GM12878 (cell line): ENCODE measurements around the gene UROD. TPM values are rescaled to one million over a fixed set of nuclear protein-coding genes. Genes with fewer than 3 reads are reported as not detected.

Source experiments
- ATAC-seq: fragments of 200-7000 bp; cut with Tn5 transposase; 3 replicates; pipeline ENCODE4 v1.9.1; 2020; ENCODE audit warnings: mild to moderate bottlenecking, moderate library complexity
- BruUV-seq: library from RNA; stranded (reverse); fragments of 400-500 nt; replicated peaks from 2 replicates; lab custom pipeline; 2021; lab: Mats Ljungman, UMichigan
- CTCF ChIA-PET: fragments of 300-600 bp; sonication (Branson Sonifier 250); formaldehyde crosslinking; extraction: SDS; loops from one replicate; lab custom pipeline; 2021; ENCODE audit warnings: inconsistent platforms; lab: Yijun Ruan, JAX
- POLR2A ChIA-PET: fragments of 350-600 bp; formaldehyde crosslinking; extraction: SDS; loops from one replicate; lab custom pipeline; 2021; ENCODE audit warnings: inconsistent platforms; lab: Charles Lee
- RAD21 ChIA-PET: fragments of 300-600 bp; sonication (Branson Sonifier 250); formaldehyde crosslinking; loops from one replicate; lab custom pipeline; 2023; ENCODE audit warnings: antibody characterized with exemption; ENCODE audit not compliant: unreplicated experiment; lab: Charles Lee
- SMC1A ChIA-PET: fragments of 300-600 bp; sonication (Branson Sonifier 250); formaldehyde crosslinking; loops from one replicate; lab custom pipeline; 2023; ENCODE audit not compliant: unreplicated experiment, uncharacterized antibody; lab: Charles Lee
- DNase-seq: peaks from one replicate; pipeline ENCODE4 v3.0.0-alpha.2; 2011; ENCODE audit warnings: low read depth, low spot score
- FAIRE-seq: peaks from 3 replicates; lab custom pipeline; 2011; peaks lifted over from hg19 to GRCh38; lab: Jason Lieb, UNC
- H2AFZ ChIP-seq: 2 replicates; pipeline ENCODE4 v1.6.0; 2011; ENCODE audit warnings: low read depth, low read length, control low read depth; ENCODE audit not compliant: control insufficient read depth
- H3K27ac ChIP-seq: 2 replicates; pipeline ENCODE4 v1.5.1; 2011; ENCODE audit warnings: control low read depth; ENCODE audit not compliant: control insufficient read depth, insufficient read depth
- H3K27me3 ChIP-seq, 2 experiments: replicated peaks in 1 of 2; 2 replicates each; pipeline versions ENCODE4 v1.6.0 to v1.6.1; 2011; ENCODE audit warnings: low read length in 1 of 2; ENCODE audit not compliant: control insufficient read depth in 2 of 2, insufficient read depth in 2 of 2
- H3K36me3 ChIP-seq, 2 experiments: 2 replicates each; pipeline ENCODE4 v1.5.1; 2011; ENCODE audit warnings: low read length in 1 of 2; ENCODE audit not compliant: control insufficient read depth in 2 of 2, insufficient read depth in 2 of 2
- H3K4me1 ChIP-seq: 2 replicates; pipeline ENCODE4 v1.6.1; 2011; ENCODE audit warnings: mild to moderate bottlenecking, low read length, moderate library complexity, mixed read lengths; ENCODE audit not compliant: control insufficient read depth, insufficient read depth
- H3K4me2 ChIP-seq: 2 replicates; pipeline ENCODE4 v1.6.0; 2011; ENCODE audit warnings: control low read depth; ENCODE audit not compliant: control insufficient read depth, insufficient read depth
- H3K4me3 ChIP-seq: fragments of 200-600 bp; sonication (generic); 2 replicates; pipeline ENCODE4 v1.5.1; 2016
- H3K79me2 ChIP-seq: 2 replicates; pipeline ENCODE4 v1.6.0; 2011; ENCODE audit warnings: low read length; ENCODE audit not compliant: control insufficient read depth, insufficient read depth
- H3K9ac ChIP-seq: 2 replicates; pipeline ENCODE4 v1.8.0; 2011; ENCODE audit warnings: low read length, control low read depth, mixed read lengths; ENCODE audit not compliant: control insufficient read depth, insufficient read depth
- H3K9me3 ChIP-seq: replicated peaks from 3 replicates; pipeline ENCODE4 v1.5.1; 2011; ENCODE audit warnings: mild to moderate bottlenecking, low read length; ENCODE audit not compliant: control insufficient read depth, insufficient read depth
- H4K20me1 ChIP-seq: 2 replicates; pipeline ENCODE4 v1.6.0; 2011; ENCODE audit not compliant: control insufficient read depth, insufficient read depth
- ATF2 ChIP-seq: IDR thresholded peaks from 2 replicates; pipeline ENCODE4 v1.6.1; 2012; ENCODE audit warnings: low read length, inconsistent platforms
- HDAC2 ChIP-seq: fragments of 200-600 bp; sonication (generic); IDR thresholded peaks from 2 replicates; pipeline ENCODE4 v1.6.1; 2017
- KDM1A ChIP-seq: fragments of 200-600 bp; sonication (generic); IDR thresholded peaks from 2 replicates; pipeline ENCODE4 v1.6.1; 2016; ENCODE audit warnings: borderline replicate concordance
- PML ChIP-seq: IDR thresholded peaks from 2 replicates; pipeline ENCODE4 v1.6.1; 2012; ENCODE audit warnings: low read length, inconsistent platforms
- RUNX3 ChIP-seq: IDR thresholded peaks from 2 replicates; pipeline ENCODE4 v1.6.1; 2012; ENCODE audit warnings: low read length, inconsistent platforms
- TBL1XR1 ChIP-seq: IDR thresholded peaks from 2 replicates; pipeline ENCODE4 v1.6.1; 2012; ENCODE audit warnings: low read depth, low read length, improper control_type of control experiment
- TCF3 ChIP-seq: IDR thresholded peaks from 2 replicates; pipeline ENCODE4 v1.6.1; 2012; ENCODE audit warnings: low read depth, mild to moderate bottlenecking, low read length, borderline replicate concordance; ENCODE audit not compliant: insufficient read depth
- WGBS: methylation state at CpG from one replicate; pipeline ENCODE4 v1.1.6; 2016; ENCODE audit warnings: low lambda C conversion rate; ENCODE audit not compliant: insufficient replicate concordance, insufficient coverage; ENCODE audit errors: missing lambda C conversion rate; 5-methylcytosine and 5-hydroxymethylcytosine counted together
- in situ Hi-C: fragments of 300-500 bp; cut with MboI; formaldehyde crosslinking; loops from 9 replicates; pipeline ENCODE4 v1.14.3; 2018; ENCODE audit warnings: mixed read lengths
- intact Hi-C: fragments of 100-400 bp; cut with micrococcal nuclease; formaldehyde crosslinking; loops from one replicate; pipeline ENCODE4 v1.14.2; 2022; ENCODE audit not compliant: unreplicated experiment
- polyA plus RNA-seq, 11 experiments: library from polyadenylated mRNA; depleted of rRNA in 4 of 11; unstranded in 6 of 11; stranded (reverse) in 5 of 11; fragments of >200 nt; fragmentation: Nextera tagmentation in 4 of 11; fragmentation: Illumina TruSeq in 1 of 11; extraction: Ambion mirVana in 4 of 11; extraction: Trizol in 1 of 11; gene quantifications; 1 replicate in 1 of 11; 2 replicates in 10 of 11; pipeline versions ENCODE4 v1.2.1 to v1.2.3, GENCODE V29; 2011 to 2016; ENCODE audit warnings: inconsistent platforms in 2 of 11, missing spikeins in 2 of 11, low read depth in 1 of 11
- total RNA-seq, 4 experiments: library from RNA; depleted of rRNA in 3 of 4; stranded (reverse); fragments of >200 nt in 3 of 4; fragmentation: Illumina TruSeq in 1 of 4; extraction: Trizol in 1 of 4; gene quantifications; 2 replicates each; pipeline versions ENCODE4 v1.2.1 to v1.2.3, GENCODE V29; 2013 to 2021
- TF ChIP-seq, protein P1 (sequence below): fragments of 450-650 bp; IDR thresholded peaks from 2 replicates; pipeline ENCODE4 v1.6.1; 2017; ENCODE audit warnings: mild to moderate bottlenecking, low read depth, inconsistent platforms; ENCODE audit not compliant: poor library complexity, severe bottlenecking
- TF ChIP-seq, protein P2 (sequence below): IDR thresholded peaks from 2 replicates; pipeline ENCODE4 v1.6.1; 2012; ENCODE audit warnings: low read depth, low read length, improper control_type of control experiment

The UROD gene
- total and polyA plus RNA-seq, 10 of the 15 experiments (the other 5 are each of a cell fraction or from before 2014, with no cell fraction given): 65.8 to 330 (median 102) TPM

GRCh38 chr1:45009296-45009865, 2.7 kb upstream of the UROD start (continued):
- TF ChIP-seq, protein P1, sequence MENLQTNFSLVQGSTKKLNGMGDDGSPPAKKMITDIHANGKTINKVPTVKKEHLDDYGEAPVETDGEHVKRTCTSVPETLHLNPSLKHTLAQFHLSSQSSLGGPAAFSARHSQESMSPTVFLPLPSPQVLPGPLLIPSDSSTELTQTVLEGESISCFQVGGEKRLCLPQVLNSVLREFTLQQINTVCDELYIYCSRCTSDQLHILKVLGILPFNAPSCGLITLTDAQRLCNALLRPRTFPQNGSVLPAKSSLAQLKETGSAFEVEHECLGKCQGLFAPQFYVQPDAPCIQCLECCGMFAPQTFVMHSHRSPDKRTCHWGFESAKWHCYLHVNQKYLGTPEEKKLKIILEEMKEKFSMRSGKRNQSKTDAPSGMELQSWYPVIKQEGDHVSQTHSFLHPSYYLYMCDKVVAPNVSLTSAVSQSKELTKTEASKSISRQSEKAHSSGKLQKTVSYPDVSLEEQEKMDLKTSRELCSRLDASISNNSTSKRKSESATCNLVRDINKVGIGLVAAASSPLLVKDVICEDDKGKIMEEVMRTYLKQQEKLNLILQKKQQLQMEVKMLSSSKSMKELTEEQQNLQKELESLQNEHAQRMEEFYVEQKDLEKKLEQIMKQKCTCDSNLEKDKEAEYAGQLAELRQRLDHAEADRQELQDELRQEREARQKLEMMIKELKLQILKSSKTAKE: no peak
- TF ChIP-seq ATF2 (no peak), HDAC2 (no peak)

DNA sequence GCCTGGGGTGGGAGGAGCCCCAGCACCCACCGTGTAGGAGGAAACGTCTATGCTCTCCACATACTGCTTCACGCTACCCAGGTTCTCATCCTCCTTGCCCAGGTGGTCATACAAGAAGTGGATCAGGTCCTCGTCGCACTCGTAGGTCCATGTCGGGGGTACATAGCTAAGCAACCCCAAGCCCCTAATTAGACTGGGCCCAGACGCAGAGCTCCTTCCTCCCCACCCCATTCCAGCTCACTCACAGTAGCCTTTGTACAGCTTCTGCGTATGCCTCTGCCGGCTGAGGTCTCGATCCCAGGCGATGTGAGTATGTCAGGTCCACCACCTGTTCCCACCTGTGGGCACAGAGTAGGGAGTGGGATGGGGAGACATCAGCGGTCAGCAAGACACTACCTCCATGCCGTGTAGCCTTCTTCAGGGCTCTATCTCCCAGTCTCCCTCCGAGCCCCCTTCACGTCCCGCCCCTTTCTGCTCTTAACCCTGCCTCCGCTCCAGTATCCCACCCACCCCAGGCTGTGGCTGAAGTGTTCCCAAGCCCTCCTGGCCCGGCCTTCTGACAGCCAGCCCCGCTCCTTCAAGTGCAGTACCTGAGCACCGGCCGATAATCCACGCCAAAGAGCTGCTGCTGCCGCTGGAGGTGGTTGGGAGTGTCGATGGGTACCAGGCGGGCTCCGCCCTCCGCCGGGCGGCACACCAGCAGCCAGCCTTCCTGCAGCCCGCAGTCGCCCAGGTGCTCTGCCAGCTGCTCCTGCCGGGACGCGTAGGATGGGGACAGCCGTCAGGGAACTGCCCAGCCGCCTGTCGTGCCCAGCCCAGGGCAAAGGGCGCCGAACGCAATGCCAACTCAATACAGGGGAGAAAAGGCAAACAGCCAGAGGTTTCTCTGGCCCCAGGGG, 1.8 kb upstream of the UROD start:
- in situ Hi-C loops: loop anchor here (5.0 kb wide), 3 partner anchors 292 to 572 kb away; partner anchors contain the start of genes NASP and TESK2
- BruUV-seq: TSS peak; percentile 52
- SMC1A ChIA-PET: interaction anchor here (0.6 to 12.5 kb wide), 21 partner anchors 10 to 490 kb away, joined by 3 to 284 read pairs (median 6); partner anchors contain the start of genes BEST4, CCDC163, EIF2B3 and MMACHC
- Histone ChIP-seq H2AFZ (peak overlapping the region; percentile 100), H3K4me2 (peak overlapping the region; percentile 93), H4K20me1 (no peaks in the 10 kb centered on the region), H3K36me3 (peaks cover 3 to 19% of the 10 kb centered on the region in 2 experiments), H3K27ac (peak overlapping the region; percentile 79; the same call in 1 of the 2 replicates), H3K79me2 (peaks cover 16% of the 10 kb centered on the region), H3K4me1 (peaks cover 17% of the 10 kb centered on the region), H3K4me3 (peak overlapping the region; percentile 85), H3K27me3 (no peaks in the 10 kb centered on the region), H3K9ac (peak overlapping the region; percentile 60), H3K9me3 (no peaks in the 10 kb centered on the region)
- intact Hi-C loops: loop anchor here (5.0 to 10.0 kb wide), 4 partner anchors 225 to 575 kb away; partner anchors contain the start of genes MUTYH, NASP, RNU5D-1 and TOE1
- POLR2A ChIA-PET: interaction anchor here (0.6 to 3.2 kb wide), 14 partner anchors 20 to 853 kb away, joined by 3 to 26 read pairs (median 6); partner anchors contain the start of genes BEST4, BTBD19, EIF2B3 and MUTYH
- 28% methylated on average over 33 of the region's 41 CpGs for WGBS
- no peak for TF ChIP-seq KDM1A
- TF ChIP-seq, protein P2, sequence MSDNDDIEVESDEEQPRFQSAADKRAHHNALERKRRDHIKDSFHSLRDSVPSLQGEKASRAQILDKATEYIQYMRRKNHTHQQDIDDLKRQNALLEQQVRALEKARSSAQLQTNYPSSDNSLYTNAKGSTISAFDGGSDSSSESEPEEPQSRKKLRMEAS: 0 out of 2 replicates have a peak, but pooled peaks have one; percentile 8
- TF ChIP-seq TBL1XR1: no peak
- TF ChIP-seq PML: no peak
- TF ChIP-seq RUNX3: no peak
- 0 out of 2 replicates have a peak, but pooled peaks have one; percentile 60 for TF ChIP-seq TCF3
- CTCF ChIA-PET: interaction anchor here (0.6 to 11.4 kb wide), 19 partner anchors 19 to 559 kb away, joined by 3 to 252 read pairs (median 10); partner anchors contain the start of genes BEST4, EIF2B3, PLK3 and RNU5D-1
- no peak for DNase-seq
- FAIRE-seq: no peak
- peak; percentile 15 for ATAC-seq
- RAD21 ChIA-PET: interaction anchor here (0.6 to 12.5 kb wide), 22 partner anchors 24 to 575 kb away, joined by 3 to 313 read pairs (median 4); partner anchors contain the start of genes BTBD19, EIF2B3, MUTYH and PLK3
